GM20000 (cell line): ENCODE measurements around the gene UVRAG.

ENCODE experiments used
- DNase-seq: peaks from one replicate; pipeline ENCODE4 v3.0.0; 2012; ENCODE audit warnings: low spot score
- CTCF ChIP-seq: IDR thresholded peaks from 2 replicates; pipeline ENCODE4 v1.5.1; 2012; ENCODE audit warnings: mild to moderate bottlenecking, control low read depth; ENCODE audit errors: extremely low read depth, missing control alignments

Gene UVRAG

GRCh38 chr11:75858042-75858441, 43.0 kb downstream of the UVRAG start:
- TF ChIP-seq CTCF, result no peak
- DNase-seq, result no peak

GRCh38 chr11:75858613-75859012, 43.6 kb downstream of the UVRAG start:
- no peak for DNase-seq
- TF ChIP-seq CTCF, result no peak

- no peak for DNase-seq
- TF ChIP-seq CTCF, result no peak
Measured at GRCh38 chr11:75859614-75860013, 44.6 kb downstream of the UVRAG start.

GRCh38 chr11:75862437-75862836, 47.4 kb downstream of the UVRAG start:
- TF ChIP-seq CTCF, result no peak

GRCh38 chr11:75867778-75868374, 52.9 kb downstream of the UVRAG start:
- peak; percentile 24 for TF ChIP-seq CTCF
- peak; percentile 35 for DNase-seq

More at GRCh38 chr11:75862437-75862836, 47.4 kb downstream of the UVRAG start:
- no peak for DNase-seq

GRCh38 chr11:75868990-75869389, 54.0 kb downstream of the UVRAG start:
- TF ChIP-seq CTCF, result no peak
- no peak for DNase-seq

GRCh38 chr11:75869661-75870455, 54.8 kb downstream of the UVRAG start:
- no peak for DNase-seq
- no peak for TF ChIP-seq CTCF
